ENCODE results near the gene PEF1. TPM values are rescaled to one million over a fixed set of nuclear protein-coding genes. Genes with fewer than 3 reads are reported as not detected.

PEF1 gene
- polyA plus RNA-seq, 2 donors = 38.6 to 62.0 TPM

DNA sequence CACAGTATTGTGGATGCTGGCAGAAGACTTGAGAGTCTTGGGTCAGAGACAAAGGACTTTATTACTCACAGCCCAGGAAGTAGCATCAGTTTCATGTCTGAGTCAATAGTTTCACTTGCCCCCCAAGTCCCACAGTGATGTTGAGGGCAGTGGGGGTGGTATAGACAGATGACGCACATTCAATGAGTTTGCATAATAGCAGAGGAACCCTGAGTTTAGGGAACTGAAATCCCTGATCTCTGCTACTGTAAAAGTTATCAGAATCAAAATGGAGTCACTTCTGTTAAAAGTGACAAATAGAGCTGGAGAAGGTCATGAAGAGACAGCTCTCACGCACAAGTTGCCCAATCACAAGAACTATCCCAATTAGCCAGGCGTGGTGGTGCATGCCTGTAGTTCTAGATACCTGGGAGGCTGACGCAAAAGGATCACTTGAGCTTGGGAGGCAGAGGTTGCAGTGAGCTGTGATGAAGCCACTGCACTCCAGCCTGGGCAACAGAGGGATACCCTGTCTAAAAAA is 38.7 kb downstream of the PEF1 start:
- no peaks in the 10 kb centered on the region for H3K4me1 ChIP-seq (ENCODE audit: control insufficient read depth in 2 of 2, insufficient read depth in 2 of 2, low read length in 1 of 2)
- H3K36me3 ChIP-seq (ENCODE audit: control insufficient read depth in 2 of 2, insufficient read depth in 2 of 2, low read length in 1 of 2) = no peaks in the 10 kb centered on the region
- no peak overlapping the region for H3K4me3 ChIP-seq (ENCODE audit: low read depth in 1 of 2, low read length in 2 of 2)
- H3K27ac ChIP-seq (ENCODE audit: low read depth in 2 of 2, low read length in 1 of 2) = no peak overlapping the region
- H3K9me3 ChIP-seq (ENCODE audit: control insufficient read depth in 2 of 2, insufficient read depth in 1 of 2, low read depth in 1 of 2, low read length in 1 of 2) = no peaks in the 10 kb centered on the region
- 83 to 88% methylated on average over 4 of the region's 4 CpGs for WGBS, 2 donors
- H3K27me3 ChIP-seq (ENCODE audit: control insufficient read depth in 1 of 2, insufficient read depth in 2 of 2, low read length in 2 of 2) = no peaks in the 10 kb centered on the region

DNA sequence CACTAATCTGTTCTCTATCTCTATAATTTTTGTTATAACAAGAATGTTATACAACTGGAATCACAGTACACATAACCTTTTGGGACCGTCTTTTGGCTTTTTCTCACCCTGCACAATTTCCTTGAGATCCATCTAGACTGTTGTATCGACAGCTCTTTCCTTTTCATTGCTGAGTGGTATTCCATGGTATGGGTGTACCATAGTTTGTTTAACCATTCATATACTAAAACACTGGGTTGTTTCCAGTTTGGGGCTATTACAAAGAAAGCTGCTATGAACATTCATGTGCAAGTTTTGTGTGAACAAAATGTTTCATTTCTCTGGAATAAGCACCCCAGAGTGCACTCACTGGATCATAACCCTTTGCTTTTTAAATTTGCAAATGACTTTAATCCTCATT is 42.6 kb downstream of the PEF1 start:
- 93 to 96% methylated on average over 2 of the region's 2 CpGs for WGBS, 2 donors
- H3K36me3 ChIP-seq (ENCODE audit: control insufficient read depth in 2 of 2, insufficient read depth in 2 of 2, low read length in 1 of 2) = no peaks in the 10 kb centered on the region
- no peaks in the 10 kb centered on the region for H3K27me3 ChIP-seq (ENCODE audit: control insufficient read depth in 1 of 2, insufficient read depth in 2 of 2, low read length in 2 of 2)

DNA sequence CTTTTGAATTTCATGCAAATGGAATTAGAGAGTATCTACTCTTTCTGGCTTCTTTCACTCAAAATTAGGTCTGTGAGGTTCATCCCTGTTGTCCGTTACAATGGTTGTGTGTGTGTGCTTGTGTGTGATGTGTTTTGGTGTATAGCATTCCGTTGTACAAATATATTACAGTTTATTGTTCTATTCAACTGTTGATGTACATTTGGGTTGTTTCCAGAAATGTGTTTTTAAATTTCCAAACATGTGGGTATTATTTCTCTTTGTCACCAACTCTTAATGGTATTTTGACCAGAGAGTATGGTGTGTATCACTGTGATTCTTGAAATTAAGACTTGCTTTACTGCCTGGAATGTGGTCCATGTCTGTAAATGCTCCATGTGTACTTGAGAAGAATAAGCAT is 44.0 kb downstream of the PEF1 start:
- no peaks in the 10 kb centered on the region for H3K27me3 ChIP-seq (ENCODE audit: control insufficient read depth in 1 of 2, insufficient read depth in 2 of 2, low read length in 2 of 2)
- no peak overlapping the region for H3K27ac ChIP-seq (ENCODE audit: low read depth in 2 of 2, low read length in 1 of 2)
- H3K9me3 ChIP-seq (ENCODE audit: control insufficient read depth in 2 of 2, insufficient read depth in 1 of 2, low read depth in 1 of 2, low read length in 1 of 2) = no peaks in the 10 kb centered on the region
- no peaks in the 10 kb centered on the region for H3K36me3 ChIP-seq (ENCODE audit: control insufficient read depth in 2 of 2, insufficient read depth in 2 of 2, low read length in 1 of 2)
- no peaks in the 10 kb centered on the region for H3K4me1 ChIP-seq (ENCODE audit: control insufficient read depth in 2 of 2, insufficient read depth in 2 of 2, low read length in 1 of 2)
- H3K4me3 ChIP-seq (ENCODE audit: low read depth in 1 of 2, low read length in 2 of 2) = no peak overlapping the region
- 73 to 79% methylated on average over 2 of the region's 2 CpGs for WGBS, 2 donors

More for the DNA sequence above, 42.6 kb downstream of the PEF1 start:
- H3K4me1 ChIP-seq (ENCODE audit: control insufficient read depth in 2 of 2, insufficient read depth in 2 of 2, low read length in 1 of 2) = no peaks in the 10 kb centered on the region
- no peak overlapping the region for H3K27ac ChIP-seq (ENCODE audit: low read depth in 2 of 2, low read length in 1 of 2)
- H3K4me3 ChIP-seq (ENCODE audit: low read depth in 1 of 2, low read length in 2 of 2) = no peak overlapping the region
- no peaks in the 10 kb centered on the region for H3K9me3 ChIP-seq (ENCODE audit: control insufficient read depth in 2 of 2, insufficient read depth in 1 of 2, low read depth in 1 of 2, low read length in 1 of 2)

DNA sequence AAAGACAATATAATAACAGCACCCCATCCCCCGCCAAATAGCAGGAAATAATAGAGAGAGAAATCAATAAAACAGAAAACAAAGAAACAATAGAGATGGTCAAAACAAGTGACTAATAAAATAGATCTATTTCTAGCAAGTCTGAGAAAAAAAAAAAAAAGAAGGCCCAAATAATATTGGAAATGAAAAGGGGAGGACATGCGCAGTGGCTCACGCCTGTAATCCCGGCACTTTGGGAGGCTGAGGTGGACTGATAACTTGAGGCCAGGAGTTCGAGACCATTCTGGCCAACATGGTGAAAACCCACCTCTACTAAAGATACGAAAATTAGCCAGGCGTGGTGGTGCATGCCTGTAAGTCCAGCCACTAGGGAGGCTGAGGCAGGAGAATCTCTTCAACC is 45.7 kb downstream of the PEF1 start:
- 89 to 91% methylated on average over 7 of the region's 7 CpGs for WGBS, 2 donors
- no peaks in the 10 kb centered on the region for H3K27me3 ChIP-seq (ENCODE audit: control insufficient read depth in 1 of 2, insufficient read depth in 2 of 2, low read length in 2 of 2)
- H3K4me3 ChIP-seq (ENCODE audit: low read depth in 1 of 2, low read length in 2 of 2) = no peak overlapping the region

DNA sequence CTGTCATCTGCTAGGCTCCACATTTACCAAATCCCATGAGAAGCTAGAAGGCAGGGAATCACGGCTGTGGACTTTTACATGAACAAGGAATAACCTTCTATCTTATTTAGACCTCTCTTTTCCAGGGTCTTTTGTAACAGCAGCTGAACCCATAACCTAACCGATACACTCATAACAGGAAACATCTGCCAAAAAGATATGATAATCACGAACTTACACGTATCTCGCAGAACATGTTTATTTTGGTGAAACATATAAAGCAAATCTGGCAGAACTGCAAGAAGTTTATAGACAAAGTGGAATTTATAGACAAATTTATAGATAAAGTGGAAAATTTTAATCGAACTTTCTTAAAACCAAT is 48.0 kb downstream of the PEF1 start:
- no peaks in the 10 kb centered on the region for H3K9me3 ChIP-seq (ENCODE audit: control insufficient read depth in 2 of 2, insufficient read depth in 1 of 2, low read depth in 1 of 2, low read length in 1 of 2)
- H3K36me3 ChIP-seq (ENCODE audit: control insufficient read depth in 2 of 2, insufficient read depth in 2 of 2, low read length in 1 of 2) = no peaks in the 10 kb centered on the region
- H3K4me3 ChIP-seq (ENCODE audit: low read depth in 1 of 2, low read length in 2 of 2) = no peak overlapping the region
- H3K27me3 ChIP-seq (ENCODE audit: control insufficient read depth in 1 of 2, insufficient read depth in 2 of 2, low read length in 2 of 2) = no peaks in the 10 kb centered on the region
- 36 to 45% methylated on average over 6 of the region's 6 CpGs for WGBS, 2 donors
- no peak overlapping the region for H3K27ac ChIP-seq (ENCODE audit: low read depth in 2 of 2, low read length in 1 of 2)
- peaks cover 0 to 2% of the 10 kb centered on the region in 2 donors for H3K4me1 ChIP-seq (ENCODE audit: control insufficient read depth in 2 of 2, insufficient read depth in 2 of 2, low read length in 1 of 2)

More for the DNA sequence above, 45.7 kb downstream of the PEF1 start:
- Histone ChIP-seq H3K9me3 (ENCODE audit: control insufficient read depth in 2 of 2, insufficient read depth in 1 of 2, low read depth in 1 of 2, low read length in 1 of 2) (no peaks in the 10 kb centered on the region), H3K27ac (ENCODE audit: low read depth in 2 of 2, low read length in 1 of 2) (no peak overlapping the region), H3K4me1 (ENCODE audit: control insufficient read depth in 2 of 2, insufficient read depth in 2 of 2, low read length in 1 of 2) (no peaks in the 10 kb centered on the region), H3K36me3 (ENCODE audit: control insufficient read depth in 2 of 2, insufficient read depth in 2 of 2, low read length in 1 of 2) (no peaks in the 10 kb centered on the region)

DNA sequence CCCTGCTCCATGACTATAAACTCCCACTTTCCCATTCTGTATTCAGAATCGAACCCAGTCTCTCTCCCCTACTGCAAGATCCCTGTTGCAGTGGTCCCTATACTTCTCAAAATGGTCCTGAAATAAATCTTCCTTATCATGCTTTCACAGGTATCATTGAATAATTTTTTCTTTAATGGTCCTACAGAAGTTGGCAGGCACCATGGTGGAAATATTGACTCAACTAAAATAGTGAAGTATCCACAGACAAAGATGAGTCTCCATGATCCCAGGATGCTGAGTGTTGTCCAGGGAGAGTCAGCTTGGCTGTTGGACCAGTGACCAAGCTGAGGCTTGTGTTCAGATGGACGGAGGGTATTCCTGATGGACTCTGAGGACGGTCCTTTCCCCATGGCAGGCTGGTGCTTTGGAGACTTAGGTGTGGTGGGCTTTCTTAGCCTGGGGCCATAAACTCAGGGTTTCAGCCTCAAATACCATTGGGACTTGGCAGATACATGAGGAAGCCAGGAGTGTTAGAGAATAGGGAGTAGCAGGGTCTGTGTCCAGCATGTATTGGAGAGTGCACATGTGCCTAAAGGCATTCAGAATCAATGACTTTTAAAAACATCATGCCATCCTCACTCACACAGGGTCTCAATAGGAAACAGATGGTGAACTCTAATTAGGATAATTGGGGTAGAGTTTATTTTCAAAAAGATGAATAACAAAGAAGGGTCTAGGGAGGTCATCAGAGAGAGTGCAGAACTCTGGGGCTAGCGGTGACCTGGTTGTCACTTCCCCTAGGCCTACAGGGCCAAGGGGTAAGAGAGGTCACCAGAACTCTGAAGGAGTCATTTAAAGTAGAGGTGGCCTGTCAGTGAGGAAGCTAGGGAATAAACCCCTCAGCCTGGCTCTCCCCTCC is 48.6 kb downstream of the PEF1 start:
- Histone ChIP-seq H3K27me3 (ENCODE audit: control insufficient read depth in 1 of 2, insufficient read depth in 2 of 2, low read length in 2 of 2) (no peaks in the 10 kb centered on the region), H3K4me3 (ENCODE audit: low read depth in 1 of 2, low read length in 2 of 2) (no peak overlapping the region), H3K36me3 (ENCODE audit: control insufficient read depth in 2 of 2, insufficient read depth in 2 of 2, low read length in 1 of 2) (no peaks in the 10 kb centered on the region), H3K9me3 (ENCODE audit: control insufficient read depth in 2 of 2, insufficient read depth in 1 of 2, low read depth in 1 of 2, low read length in 1 of 2) (no peaks in the 10 kb centered on the region), H3K4me1 (ENCODE audit: control insufficient read depth in 2 of 2, insufficient read depth in 2 of 2, low read length in 1 of 2) (peaks cover 0 to 5% of the 10 kb centered on the region in 2 donors), H3K27ac (ENCODE audit: low read depth in 2 of 2, low read length in 1 of 2) (no peak overlapping the region)
- WGBS, 2 donors = 86 to 88% methylated on average over 4 of the region's 4 CpGs

DNA sequence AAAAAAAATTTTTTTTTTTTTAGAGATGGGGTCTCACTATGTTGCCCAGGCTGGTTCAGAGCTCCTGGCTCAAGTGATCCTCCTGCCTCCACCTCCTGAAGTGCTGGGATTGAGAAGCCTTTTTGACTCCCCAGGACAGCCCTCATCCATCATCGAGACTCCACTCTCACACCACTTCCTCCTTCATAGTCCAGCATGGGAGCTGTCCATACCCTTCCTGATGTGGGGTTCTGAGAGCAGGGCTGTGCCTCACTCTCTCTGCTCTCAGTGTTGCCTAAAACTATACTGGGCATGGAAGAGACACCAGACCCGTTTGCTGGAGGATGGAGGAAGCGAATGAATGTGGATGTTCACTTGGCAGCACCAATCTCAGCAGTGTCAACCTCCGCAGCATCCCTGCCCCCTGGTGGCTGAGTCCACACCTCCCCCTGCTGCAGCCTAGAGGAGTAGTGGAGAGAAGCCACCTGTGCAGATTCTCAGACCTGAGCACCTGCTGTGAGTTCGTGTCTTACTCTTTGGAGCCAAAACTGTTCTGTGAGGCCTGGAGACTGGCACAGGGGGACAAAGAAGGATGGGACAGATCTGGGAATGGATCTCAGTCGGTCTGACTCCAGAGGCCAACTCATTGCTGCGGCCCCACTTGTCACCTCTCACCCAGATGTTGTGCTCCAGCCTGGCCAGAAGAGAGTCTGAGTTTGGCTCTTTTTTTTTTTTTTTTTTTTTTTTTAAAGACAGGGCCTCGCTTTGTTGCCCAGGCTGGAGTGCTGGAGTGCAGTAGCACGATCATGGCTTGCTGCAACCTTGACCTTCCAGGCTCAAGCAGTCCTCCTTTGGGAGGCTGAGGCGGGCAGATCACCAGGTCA is 50.7 kb downstream of the PEF1 start:
- WGBS, 2 donors = 44% methylated on average over 10 of the region's 10 CpGs
- Histone ChIP-seq H3K4me3 (ENCODE audit: low read depth in 1 of 2, low read length in 2 of 2) (no peak overlapping the region), H3K4me1 (ENCODE audit: control insufficient read depth in 2 of 2, insufficient read depth in 2 of 2, low read length in 1 of 2) (peaks cover 0 to 5% of the 10 kb centered on the region in 2 donors), H3K27me3 (ENCODE audit: control insufficient read depth in 1 of 2, insufficient read depth in 2 of 2, low read length in 2 of 2) (no peaks in the 10 kb centered on the region), H3K36me3 (ENCODE audit: control insufficient read depth in 2 of 2, insufficient read depth in 2 of 2, low read length in 1 of 2) (no peaks in the 10 kb centered on the region), H3K9me3 (ENCODE audit: control insufficient read depth in 2 of 2, insufficient read depth in 1 of 2, low read depth in 1 of 2, low read length in 1 of 2) (no peaks in the 10 kb centered on the region), H3K27ac (ENCODE audit: low read depth in 2 of 2, low read length in 1 of 2) (no peak overlapping the region)

DNA sequence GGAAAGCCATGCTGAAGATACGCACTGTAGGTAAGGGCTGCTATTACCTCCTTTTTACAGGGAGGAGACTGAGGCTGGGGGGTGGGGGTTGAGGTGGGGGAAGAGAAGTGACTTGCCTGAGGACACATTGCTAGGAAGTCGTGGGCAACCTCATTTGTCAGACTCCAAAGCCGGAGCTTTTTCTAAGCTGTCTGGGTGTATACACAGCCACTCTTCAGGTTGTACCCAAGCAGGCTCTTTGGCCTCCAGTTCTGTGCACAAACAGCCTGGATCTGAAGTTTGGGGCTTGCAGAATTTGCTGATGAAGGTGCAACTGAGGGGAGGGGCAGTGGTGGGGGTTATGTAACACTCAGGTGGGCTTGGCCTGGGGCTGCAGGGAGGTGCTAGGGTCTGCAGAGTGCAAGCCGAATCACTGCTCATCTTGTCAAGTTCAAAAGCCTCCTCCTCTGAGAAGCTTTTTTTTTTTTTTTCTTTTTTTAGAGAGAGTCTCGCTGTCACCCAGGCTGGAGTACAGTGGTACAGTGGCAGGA is 51.5 kb downstream of the PEF1 start:
- WGBS, 2 donors = 72 to 74% methylated on average over 5 of the region's 5 CpGs
- no peak overlapping the region for H3K4me3 ChIP-seq (ENCODE audit: low read depth in 1 of 2, low read length in 2 of 2)
- H3K9me3 ChIP-seq (ENCODE audit: control insufficient read depth in 2 of 2, insufficient read depth in 1 of 2, low read depth in 1 of 2, low read length in 1 of 2) = no peaks in the 10 kb centered on the region

DNA sequence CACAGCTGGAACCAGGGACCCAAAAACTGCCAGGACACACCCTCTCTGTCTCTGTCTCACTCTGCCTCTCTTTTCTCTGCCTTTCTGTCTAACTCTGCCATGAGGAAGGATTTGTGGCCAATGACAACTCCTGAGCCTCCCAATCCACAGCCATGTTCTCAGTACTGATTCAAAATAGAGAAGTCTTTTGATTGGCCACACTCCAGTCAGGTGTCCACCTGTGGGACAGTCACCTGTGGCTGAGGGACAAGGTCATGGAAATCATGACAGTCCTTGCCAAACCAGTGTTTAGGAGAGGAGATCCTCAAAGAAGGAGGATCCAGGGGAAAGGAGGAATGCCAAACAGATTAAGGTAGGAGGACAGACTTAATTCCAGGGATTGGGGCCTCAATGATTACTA is 52.5 kb downstream of the PEF1 start:
- Histone ChIP-seq H3K27ac (ENCODE audit: low read depth in 2 of 2, low read length in 1 of 2) (no peak overlapping the region), H3K9me3 (ENCODE audit: control insufficient read depth in 2 of 2, insufficient read depth in 1 of 2, low read depth in 1 of 2, low read length in 1 of 2) (no peaks in the 10 kb centered on the region), H3K36me3 (ENCODE audit: control insufficient read depth in 2 of 2, insufficient read depth in 2 of 2, low read length in 1 of 2) (no peaks in the 10 kb centered on the region), H3K4me1 (ENCODE audit: control insufficient read depth in 2 of 2, insufficient read depth in 2 of 2, low read length in 1 of 2) (peaks cover 0 to 13% of the 10 kb centered on the region in 2 donors), H3K27me3 (ENCODE audit: control insufficient read depth in 1 of 2, insufficient read depth in 2 of 2, low read length in 2 of 2) (no peaks in the 10 kb centered on the region), H3K4me3 (ENCODE audit: low read depth in 1 of 2, low read length in 2 of 2) (no peak overlapping the region)

More for the DNA sequence above, 51.5 kb downstream of the PEF1 start:
- Histone ChIP-seq H3K4me1 (ENCODE audit: control insufficient read depth in 2 of 2, insufficient read depth in 2 of 2, low read length in 1 of 2) (peaks cover 0 to 9% of the 10 kb centered on the region in 2 donors), H3K36me3 (ENCODE audit: control insufficient read depth in 2 of 2, insufficient read depth in 2 of 2, low read length in 1 of 2) (no peaks in the 10 kb centered on the region), H3K27me3 (ENCODE audit: control insufficient read depth in 1 of 2, insufficient read depth in 2 of 2, low read length in 2 of 2) (no peaks in the 10 kb centered on the region), H3K27ac (ENCODE audit: low read depth in 2 of 2, low read length in 1 of 2) (no peak overlapping the region)

Measured in esophagus (tissue), 2 donors.